ENCODE results near the gene PYGM. TPM values are rescaled to one million over a fixed set of nuclear protein-coding genes. Genes with fewer than 3 reads are reported as not detected.

The PYGM gene
- total RNA-seq, 4 donors from 2014 or later, result 1.1 to 2.7 (median 1.2) TPM

GRCh38 chr11:64698427-64698826, 61.3 kb downstream of the PYGM start:
- Histone ChIP-seq H3K36me3 (no peaks in the 10 kb centered on the region), H3K4me3 (no peak overlapping the region), H3K4me1 (no peaks in the 10 kb centered on the region), H3K9me3 (no peaks in the 10 kb centered on the region), H3K27ac (no peak overlapping the region), H3K27me3 (peaks cover 36% of the 10 kb centered on the region)
- 86% methylated on average over 1 of the region's 1 CpG for WGBS
- DNase-seq (ENCODE audit: low spot score in 2 of 2), result no peak
- TF ChIP-seq CTCF (IDR thresholded peaks at IDR 0.05), result no peak
- no peak for TF ChIP-seq POLR2AphosphoS5 (IDR thresholded peaks at IDR 0.05)
- no peak for TF ChIP-seq EP300 (IDR thresholded peaks at IDR 0.05)
- no peak for TF ChIP-seq POLR2A (IDR thresholded peaks at IDR 0.05)

- DNase-seq (ENCODE audit: low spot score in 2 of 2), result no peak
- no peaks in the 10 kb centered on the region for H3K9me3 ChIP-seq
- TF ChIP-seq POLR2AphosphoS5 (IDR thresholded peaks at IDR 0.05) (no peak), EP300 (IDR thresholded peaks at IDR 0.05) (no peak), CTCF (IDR thresholded peaks at IDR 0.05) (no peak), POLR2A (IDR thresholded peaks at IDR 0.05) (no peak)
- no peak overlapping the region for H3K4me3 ChIP-seq
- WGBS, result 85% methylated on average over 6 of the region's 7 CpGs
- no peaks in the 10 kb centered on the region for H3K36me3 ChIP-seq
- H3K4me1 ChIP-seq, result peaks cover 2% of the 10 kb centered on the region
- peaks cover 36% of the 10 kb centered on the region for H3K27me3 ChIP-seq
- no peak overlapping the region for H3K27ac ChIP-seq
Measured at GRCh38 chr11:64697663-64698375, 62.0 kb downstream of the PYGM start.

Other genes starting within 250 kb of the PYGM start
- not detected for gene SLC22A11, start 204.0 kb downstream of the PYGM start, total RNA-seq
- not detected for gene SLC22A12, start 168.8 kb downstream of the PYGM start, total RNA-seq
- under 1 TPM in 3 of 4 donors, not detected in 1; 0.21 to 0.72 (median 0.64) TPM for gene NRXN2, start 36.8 kb downstream of the PYGM start, total RNA-seq
- 1 to 10 TPM in 2 of 4 donors, under 1 TPM in 2; 0.64 to 7.6 (median 3.9) TPM for gene RASGRP2, start 15.8 kb downstream of the PYGM start, total RNA-seq
- 100 to 1,000 TPM; 270 to 559 (median 373) TPM for gene SF1, start 18.6 kb upstream of the PYGM start, total RNA-seq
- gene MAP4K2, start 43.2 kb upstream of the PYGM start, total RNA-seq, result 10 to 100 TPM; 13.6 to 20.4 (median 15.3) TPM
- gene MEN1, start 50.6 kb upstream of the PYGM start, total RNA-seq, result 10 to 100 TPM; 26.9 to 46.6 (median 36.1) TPM
- gene CDC42BPG, start 84.7 kb upstream of the PYGM start, total RNA-seq, result 10 to 100 TPM; 42.2 to 64.9 (median 61.1) TPM
- 10 to 100 TPM; 47.8 to 85.4 (median 76.8) TPM for gene EHD1, start 118.6 kb upstream of the PYGM start, total RNA-seq
- gene ATG2A, start 157.2 kb upstream of the PYGM start, total RNA-seq, result 10 to 100 TPM; 69.5 to 82.2 (median 76.0) TPM
- gene PPP2R5B, start 164.7 kb upstream of the PYGM start, total RNA-seq, result 10 to 100 TPM; 20.1 to 38.3 (median 27.3) TPM
- not detected for gene GPHA2, start 175.9 kb upstream of the PYGM start, total RNA-seq
- not detected for gene MAJIN, start 212.1 kb upstream of the PYGM start, total RNA-seq
- gene BATF2, start 237.0 kb upstream of the PYGM start, total RNA-seq, result under 1 TPM in 2 of 4 donors, not detected in 2; 0.30 to 0.38 TPM